OCI-LY7 (cell line): ENCODE measurements around the gene MTUS2.

Experiments
- CTCF ChIP-seq: fragments of 200-600 bp; sonication (generic); conservative IDR thresholded peaks from 2 replicates; pipeline ENCODE4 v1.5.1; 2014; ENCODE audit warnings: mild to moderate bottlenecking, antibody characterized with exemption, low read length, moderate library complexity, mixed read lengths
- EZH2phosphoT487 ChIP-seq: fragments of 200-600 bp; sonication (generic); IDR thresholded peaks from 2 replicates; pipeline ENCODE4 v1.6.1; 2018; ENCODE audit warnings: low read depth, borderline replicate concordance, mild to moderate bottlenecking, mixed run types, antibody characterized with exemption, low read length, moderate library complexity, mixed read lengths

GRCh38 chr13:29162638-29163235 lies 342.6 kb downstream of the MTUS2 start:
- TF ChIP-seq CTCF: no peak
- no peak for TF ChIP-seq EZH2phosphoT487
